NCI-H460 (cell line): Measurements from ENCODE around the gene DCANP1. TPM values are rescaled to one million over a fixed set of nuclear protein-coding genes. Genes with fewer than 3 reads are reported as not detected.
"Not testable (repeated sequence)": the region's sequence is repeated elsewhere in the genome, so short reads cannot be mapped to it uniquely, and the experiment has no call there.

ENCODE experiments used
- DNase-seq: peaks from one replicate; pipeline ENCODE4 v3.0.0-alpha.2; 2016; ENCODE audit warnings: low read depth; ENCODE audit errors: extremely low read depth
- polyA plus RNA-seq: library from polyadenylated mRNA; depleted of rRNA; stranded (reverse); fragments of >200 nt; gene quantifications from 2 replicates; pipeline ENCODE4 v1.2.3, GENCODE V29; 2014; cell fraction: nucleus; rRNA removed
- total RNA-seq: library from RNA; depleted of rRNA; stranded (reverse); fragments of >200 nt; shearing (Covaris generic); gene quantifications from 2 replicates; pipeline ENCODE4 v1.2.3, GENCODE V29; 2014; rRNA removed

The DCANP1 gene, protein sequence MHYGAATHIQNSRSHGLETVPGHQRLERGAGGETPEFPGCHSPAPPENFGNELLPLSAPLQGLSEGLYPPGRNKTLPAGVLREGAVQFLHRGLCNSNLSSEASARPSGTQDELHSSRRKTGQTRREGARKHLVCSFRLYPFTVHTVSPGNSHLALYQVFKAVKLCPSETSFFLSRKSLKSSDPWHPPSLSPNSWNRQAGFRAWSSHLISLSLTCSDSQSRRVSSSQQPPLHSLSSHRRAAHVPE
- total RNA-seq, result not detected in 2 replicates
- not detected in 2 replicates for polyA plus RNA-seq

DNA sequence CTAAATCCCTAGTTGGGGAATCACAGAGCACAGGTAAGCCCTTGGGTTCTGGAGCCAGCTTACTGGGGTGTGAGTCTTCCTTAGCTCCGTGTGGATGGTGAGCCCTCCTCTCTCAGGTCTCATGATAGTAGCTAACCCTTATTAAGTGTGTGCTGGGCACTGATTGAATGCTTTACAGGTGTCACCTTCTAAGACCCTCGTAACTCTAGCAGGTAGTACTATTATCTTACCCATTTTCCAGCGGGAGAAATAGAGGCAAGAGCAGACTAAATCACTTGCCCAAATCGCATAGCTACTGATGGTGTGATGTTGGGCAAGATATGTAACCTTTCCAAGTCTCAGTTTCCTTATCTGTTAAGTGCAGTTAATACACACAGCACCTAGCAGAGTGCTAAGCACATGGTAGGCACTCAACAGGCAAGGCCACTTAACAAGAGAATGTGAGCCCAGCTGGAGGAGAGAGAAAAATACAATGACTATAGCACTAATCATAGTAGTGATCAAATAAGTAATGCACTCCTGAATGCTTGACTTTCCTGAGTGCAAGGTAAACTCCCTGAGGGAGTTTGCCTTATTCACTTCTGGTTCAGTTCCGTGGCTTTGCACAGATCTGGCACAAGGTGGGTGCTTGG lies at the start of gene DCANP1:
TSS of gene DCANP1 (minus strand) at position 51 of the 632 bp plus-strand sequence. CDS start 240 bp downstream, outside the sequence.
- DNase-seq, result no peak

GRCh38 chr5:135495531-135495930 lies 48.4 kb upstream of the DCANP1 start:
- not testable (repeated sequence) for DNase-seq

GRCh38 chr5:135494196-135494595 lies 47.0 kb upstream of the DCANP1 start:
- DNase-seq, result no peak

DNA sequence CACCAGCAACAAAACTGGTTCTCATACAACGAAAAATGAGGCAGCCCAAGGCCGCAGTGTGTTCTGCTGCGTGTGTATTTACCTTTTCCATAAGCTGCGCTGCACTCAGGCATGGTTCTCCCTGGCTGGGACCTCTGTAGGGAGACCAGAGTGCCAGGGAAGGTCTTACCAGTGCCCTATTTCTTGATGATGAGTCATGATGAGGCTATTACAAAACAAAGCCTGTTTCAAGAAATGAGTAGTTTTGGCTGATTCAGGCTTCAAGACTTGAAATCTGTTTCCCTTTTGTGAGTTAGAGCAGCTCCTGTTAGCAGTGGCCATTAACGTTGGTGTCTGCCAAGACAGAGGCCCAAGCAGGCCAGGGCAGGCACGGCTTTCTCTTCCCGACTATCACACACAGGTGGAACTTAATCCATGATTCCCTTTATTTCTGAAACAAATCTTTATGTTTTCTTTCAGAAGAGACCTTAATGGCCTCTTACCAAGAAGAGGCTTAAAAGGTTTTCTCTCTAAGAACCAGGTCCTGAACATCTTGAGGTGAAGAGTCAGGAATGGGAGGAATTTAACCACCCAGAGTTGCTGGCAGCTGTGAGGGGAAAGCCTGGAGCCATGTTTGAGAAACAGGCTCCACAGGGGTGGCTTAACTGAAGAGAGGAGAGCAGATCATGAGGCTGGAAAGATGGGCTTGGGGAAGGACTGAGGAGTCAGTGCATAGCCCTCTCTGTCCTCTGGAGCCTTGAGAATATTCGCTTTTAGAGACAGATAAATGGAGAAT lies 46.4 kb upstream of the DCANP1 start:
- peak; percentile 46 for DNase-seq

- DNase-seq, result no peak
Observed at GRCh38 chr5:135492319-135492626, 45.1 kb upstream of the DCANP1 start.

DNA sequence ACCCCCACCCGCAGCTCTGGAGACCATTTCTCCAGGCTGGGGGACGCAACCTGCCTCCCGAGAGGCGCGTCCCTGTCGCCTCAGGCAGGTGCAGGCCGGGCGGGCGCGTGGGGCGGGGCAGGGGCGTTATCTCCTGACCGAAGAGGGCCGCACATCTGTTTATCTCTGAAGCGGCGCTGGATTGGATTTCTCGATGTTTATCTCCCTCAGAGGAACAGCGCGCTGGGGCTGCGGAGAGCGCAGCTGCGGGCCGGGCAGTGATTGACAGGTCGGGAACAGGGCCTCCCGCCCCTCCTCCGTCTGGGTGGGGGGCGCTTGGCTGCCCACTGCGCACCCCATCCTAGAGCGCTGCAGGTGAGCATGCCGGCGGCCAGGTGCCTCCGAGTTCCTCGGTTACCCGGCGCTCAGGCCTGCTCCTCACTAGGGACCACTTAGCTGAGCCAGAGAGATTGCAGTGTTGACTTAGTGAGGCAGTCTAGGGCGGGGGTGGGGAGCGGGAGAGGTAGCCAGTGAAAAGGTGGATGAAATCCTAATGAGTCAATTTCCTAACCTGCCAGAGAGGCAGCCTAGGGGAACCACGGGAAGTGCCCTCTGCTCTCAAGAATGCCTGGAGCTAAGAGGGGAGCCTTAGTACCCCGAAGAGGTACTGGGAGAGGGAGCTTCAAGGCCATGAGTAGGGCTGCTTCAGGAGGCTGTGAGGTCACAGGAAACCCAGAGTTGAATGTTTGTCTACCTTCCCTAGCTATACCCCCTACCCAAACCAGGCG lies 44.6 kb upstream of the DCANP1 start:
- no peak for DNase-seq

DNA sequence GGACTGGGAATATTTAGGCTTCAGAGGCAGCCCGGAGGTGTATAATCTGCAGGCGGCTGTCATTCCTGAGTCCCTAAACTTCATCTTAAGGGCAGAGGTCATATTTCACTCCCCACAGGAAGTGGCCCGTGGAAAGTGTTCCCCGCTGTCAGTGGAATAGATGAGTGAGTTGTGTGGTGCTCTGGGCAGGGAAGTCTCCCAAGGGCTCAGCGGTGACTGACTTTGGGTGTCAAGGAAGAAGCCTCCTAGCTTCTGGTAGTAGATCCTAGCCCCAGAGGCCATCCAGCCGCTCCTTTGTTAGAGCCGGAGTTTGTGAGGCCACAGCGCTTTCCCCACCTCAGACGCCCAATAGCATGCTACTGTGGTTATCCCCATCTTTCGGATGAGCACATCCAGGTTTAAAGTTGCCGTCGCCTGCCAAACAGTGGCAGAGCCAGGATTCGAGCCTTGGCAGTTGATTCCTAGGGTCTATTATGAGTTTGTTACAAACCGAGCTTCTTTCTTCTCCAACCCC lies 43.9 kb upstream of the DCANP1 start:
- no peak for DNase-seq

GRCh38 chr5:135490245-135491037 lies 43.3 kb upstream of the DCANP1 start:
- DNase-seq, result no peak

DNA sequence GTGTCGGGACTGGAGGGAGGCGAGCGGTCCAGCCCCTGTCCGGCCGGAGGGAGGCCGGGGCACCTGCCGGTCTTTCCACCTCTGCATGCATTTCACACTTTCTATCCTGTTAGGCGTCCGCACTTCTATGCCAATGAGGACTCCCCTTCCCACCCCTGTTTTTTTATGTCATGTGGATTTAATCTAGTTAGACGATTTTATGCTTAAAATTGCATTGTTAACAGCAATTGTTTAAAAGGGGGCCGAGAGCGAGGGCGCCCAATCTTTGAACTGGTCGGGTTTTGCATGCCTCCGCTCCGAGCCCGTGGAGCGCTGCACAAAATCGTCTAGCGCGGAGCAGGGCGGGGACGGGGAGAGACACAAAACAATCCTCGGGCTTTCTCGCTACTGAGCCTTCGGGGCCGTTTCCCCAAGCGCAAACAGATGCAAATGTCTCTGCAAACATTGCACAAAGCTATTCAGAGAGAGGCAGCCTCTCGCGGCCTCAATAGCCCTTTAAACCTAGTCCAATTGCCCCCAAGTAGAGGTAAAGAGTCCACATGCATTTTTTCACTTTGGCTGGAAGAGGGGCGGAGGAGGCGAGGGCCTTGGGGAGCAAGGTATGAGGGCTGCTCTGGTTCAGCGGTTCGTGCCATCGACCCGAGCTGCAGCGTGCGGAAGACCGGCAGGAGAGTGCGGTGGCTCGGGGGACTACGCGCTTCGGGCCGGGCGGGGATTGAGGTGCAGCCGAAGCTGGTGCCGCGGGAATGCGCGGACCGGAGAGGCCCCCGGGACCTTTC lies 42.5 kb upstream of the DCANP1 start:
- DNase-seq, result no peak

- DNase-seq, result peak; percentile 74
Observed at GRCh38 chr5:135488727-135489465, 41.7 kb upstream of the DCANP1 start.

- no peak for DNase-seq
Observed at GRCh38 chr5:135487839-135488514, 40.8 kb upstream of the DCANP1 start.

GRCh38 chr5:135487037-135487395 lies 39.9 kb upstream of the DCANP1 start:
- no peak for DNase-seq

DNA sequence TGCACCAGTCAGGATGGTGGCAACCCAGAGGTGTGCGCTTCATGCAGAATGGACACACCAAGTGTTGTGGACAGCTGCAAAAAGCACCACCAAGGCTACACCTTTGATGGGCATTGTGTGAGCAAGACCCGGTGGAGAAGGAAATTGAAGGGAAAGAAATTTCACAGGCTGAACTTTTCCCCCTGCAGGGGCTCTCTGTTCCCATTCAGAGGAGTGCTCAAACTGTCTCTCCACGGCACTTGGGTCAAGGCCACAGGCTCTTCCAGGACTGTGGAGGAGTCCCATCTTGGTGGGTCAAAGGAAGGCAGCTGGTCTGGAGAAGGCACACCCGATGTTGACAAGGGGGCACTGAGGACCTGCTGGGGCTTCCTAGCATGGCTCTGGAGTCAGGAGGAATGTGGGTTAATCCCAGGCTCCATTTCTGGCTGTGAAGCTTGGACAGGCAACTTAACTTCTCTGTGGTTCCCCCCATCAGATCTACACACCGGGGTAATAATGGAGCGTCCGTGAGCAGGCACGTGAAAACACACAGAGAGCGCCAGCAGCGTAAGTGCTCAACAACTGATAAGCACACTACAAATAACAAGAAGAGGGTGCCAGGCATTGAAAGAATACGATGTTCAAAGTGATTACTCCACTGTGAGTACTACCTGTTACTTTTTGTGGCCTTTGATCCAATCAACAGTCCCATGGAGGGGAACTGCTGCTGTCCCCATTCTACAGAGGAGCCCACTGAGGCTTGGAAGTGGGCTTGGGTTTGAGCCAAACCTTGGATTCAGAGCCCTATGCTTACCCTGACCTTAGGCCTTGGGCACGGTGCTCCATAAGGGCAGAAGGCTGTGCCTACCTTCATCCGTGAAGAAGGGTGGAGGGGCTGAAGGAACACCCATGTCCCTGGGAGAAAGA lies 39.2 kb upstream of the DCANP1 start:
- no peak for DNase-seq

DNA sequence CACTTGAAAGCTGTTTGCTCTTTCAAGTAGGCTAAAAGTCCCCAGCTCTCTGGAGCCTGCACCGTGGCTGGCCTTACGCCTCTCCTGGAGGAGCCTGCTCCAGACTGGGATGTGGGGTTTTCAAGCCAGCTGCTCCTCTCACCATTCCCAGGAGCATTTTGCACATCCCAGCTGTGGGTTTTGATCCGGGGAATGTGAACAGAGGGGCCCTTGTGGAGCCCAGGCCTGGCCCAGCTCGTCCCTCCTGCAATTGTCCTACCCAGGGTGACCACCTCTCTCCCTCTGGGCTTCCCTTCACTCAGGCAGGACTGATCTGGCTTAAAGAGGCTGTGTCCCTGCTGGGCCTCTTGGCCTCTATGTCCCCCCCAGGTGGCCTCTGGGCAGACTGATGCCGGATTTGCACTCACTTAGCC lies 37.5 kb upstream of the DCANP1 start:
- DNase-seq, result no peak

DNA sequence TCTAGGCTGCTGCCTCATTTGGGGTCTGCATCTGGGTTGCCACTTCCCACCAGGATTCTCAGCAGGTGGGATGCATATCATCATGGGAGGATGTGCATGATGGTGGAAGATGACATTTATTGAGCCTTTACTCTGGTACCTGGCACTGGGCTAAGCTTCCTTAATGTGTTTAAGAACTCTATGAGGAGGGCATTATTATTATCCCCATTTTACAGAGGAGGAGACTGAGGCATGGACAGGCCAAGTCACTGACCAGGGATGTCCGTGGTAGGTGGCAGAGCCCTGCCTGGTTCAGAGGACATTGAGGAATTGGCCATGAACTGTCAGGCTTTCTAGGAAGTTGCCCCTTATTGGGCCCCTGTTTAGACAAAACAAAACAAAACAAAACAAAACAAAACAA lies 36.1 kb upstream of the DCANP1 start:
- no peak for DNase-seq

DNA sequence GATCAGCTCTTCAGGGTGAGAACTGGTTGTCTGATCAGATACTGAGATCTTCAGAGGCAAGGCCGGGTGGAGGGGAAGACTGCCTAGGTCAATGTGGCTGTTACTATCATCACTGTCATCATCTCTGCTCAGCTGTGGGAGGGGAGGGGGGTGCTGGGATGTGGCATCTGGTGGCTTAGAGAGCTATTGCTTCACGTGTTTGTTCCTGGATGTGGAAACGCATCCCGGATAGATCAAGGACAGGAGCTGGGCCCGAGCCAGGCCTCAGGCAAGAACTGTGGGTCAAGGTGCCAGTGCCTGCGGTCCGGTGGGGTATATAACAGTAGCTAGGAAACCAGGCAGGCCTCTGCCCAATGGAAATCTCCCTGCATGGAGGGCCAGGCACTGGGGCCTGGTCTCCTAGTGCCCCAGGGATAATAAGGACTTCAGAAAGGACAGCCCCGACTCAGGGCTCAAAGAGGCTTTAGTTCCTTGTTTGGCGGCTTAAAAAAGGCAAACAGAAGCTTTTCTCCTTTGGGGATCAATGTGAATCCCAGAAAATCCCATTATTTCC lies 35.3 kb upstream of the DCANP1 start:
- no peak for DNase-seq

DNA sequence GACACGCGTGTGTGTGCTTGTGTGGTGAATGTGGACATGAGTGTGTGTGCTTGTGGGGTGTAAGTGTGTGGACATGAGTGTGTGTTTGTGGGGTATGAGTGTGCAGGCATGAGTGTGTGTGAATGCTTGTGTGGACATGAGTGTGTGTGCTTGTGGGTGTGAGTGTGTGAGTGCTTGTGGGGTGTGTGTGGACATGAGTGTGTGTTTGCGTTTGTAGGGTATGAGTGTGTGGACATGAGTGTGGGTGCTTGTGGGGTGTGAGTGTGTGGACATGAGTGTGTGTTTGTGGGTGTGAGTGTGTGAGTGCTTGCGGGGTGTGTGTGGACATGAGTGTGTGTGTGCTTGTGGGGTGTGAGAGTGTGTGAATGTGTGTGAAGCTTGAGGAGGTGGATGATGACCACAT lies 34.8 kb upstream of the DCANP1 start:
- no peak for DNase-seq
